ENCODE data around the gene KLF18.
"Not testable (repeated sequence)": the region's sequence is repeated elsewhere in the genome, so short reads cannot be mapped to it uniquely, and the experiment has no call there.

The KLF18 gene

DNA sequence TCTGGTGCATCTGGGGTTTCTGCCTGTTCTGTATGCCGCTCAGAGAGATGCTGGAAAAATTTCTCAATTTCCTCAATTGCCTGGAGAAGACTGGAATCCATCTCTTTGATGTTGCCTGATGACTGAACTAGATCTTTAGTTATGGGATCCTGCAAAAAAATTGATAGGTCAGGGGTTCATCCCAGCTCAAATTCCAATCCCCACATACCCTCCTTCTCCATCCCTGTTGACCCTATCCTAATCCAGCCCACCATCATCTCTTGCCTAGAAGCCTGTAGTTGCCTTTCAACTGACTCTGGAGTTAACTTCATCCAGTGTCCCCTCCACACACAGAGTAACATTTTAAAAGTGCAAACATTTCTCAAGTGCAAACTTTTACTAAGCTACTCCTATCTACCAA, at the start of gene KLF18:
Gene KLF18, minus strand, starts transcription at position 101 of the 400 bp plus-strand sequence. Its CDS starts 0 bp downstream, at position 101.
- DNase-seq, result no peak

GRCh38 chr1:44174630-44175029, 33.2 kb upstream of the KLF18 start:
- no peak for DNase-seq

DNA sequence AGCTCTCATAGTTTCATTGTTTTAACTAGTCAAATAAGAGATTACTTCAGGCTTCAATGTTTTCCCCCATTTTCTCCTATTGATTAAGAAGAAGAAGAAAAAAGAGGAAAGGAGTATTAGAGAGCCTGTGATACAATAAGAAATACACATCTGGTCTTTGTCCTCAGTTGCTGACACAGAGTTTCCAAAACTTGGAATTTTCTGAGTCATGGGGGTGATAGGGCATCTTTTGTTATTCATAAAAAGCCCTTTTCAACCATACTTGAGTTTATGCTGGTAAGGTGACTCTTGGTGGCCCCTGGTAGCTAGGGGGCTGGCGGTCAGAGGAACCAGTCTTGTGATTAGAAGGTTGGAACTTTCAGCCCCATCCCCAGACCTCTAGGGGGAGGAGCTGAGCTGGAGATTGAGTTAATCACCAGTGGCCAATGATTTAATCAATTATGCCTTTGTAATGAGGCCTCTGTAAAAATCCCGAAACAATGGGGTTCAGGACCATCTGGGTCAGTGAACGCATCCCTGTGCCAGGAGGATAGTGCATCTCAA, 28.9 kb upstream of the KLF18 start:
- DNase-seq, result no peak

DNA sequence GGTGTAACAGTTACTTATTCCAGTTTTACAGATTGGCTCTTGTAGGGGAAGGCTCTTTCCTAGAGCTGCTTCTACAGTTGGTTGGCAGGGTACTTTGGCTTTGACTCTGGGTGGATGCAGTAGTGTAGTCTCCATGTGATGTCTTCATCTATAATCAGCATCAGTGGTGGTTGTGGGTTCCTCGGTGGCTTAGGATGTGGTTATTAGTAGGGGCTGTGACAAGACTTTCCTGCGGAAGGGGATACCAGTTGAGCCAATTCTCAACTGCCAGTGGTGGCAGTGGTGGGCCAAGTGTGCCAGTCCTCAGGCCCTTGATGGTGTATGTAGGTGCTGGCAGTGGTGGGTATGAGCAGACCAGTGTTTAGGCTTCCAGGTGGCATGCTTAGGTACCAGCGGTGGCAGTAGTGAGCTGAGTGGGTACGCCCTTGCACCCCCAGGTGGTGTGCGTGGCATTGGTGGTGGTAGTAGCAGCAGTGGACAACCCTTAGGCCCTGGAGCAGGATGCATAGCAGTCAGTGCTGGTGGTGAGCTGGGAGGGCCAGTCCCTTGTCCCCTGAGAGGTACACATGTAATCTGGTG, 27.2 kb upstream of the KLF18 start:
- no peak for DNase-seq

GRCh38 chr1:44161546-44161945, 20.1 kb upstream of the KLF18 start:
- DNase-seq, result no peak

- DNase-seq, result no peak
Observed at GRCh38 chr1:44158871-44159270, 17.4 kb upstream of the KLF18 start.

DNA sequence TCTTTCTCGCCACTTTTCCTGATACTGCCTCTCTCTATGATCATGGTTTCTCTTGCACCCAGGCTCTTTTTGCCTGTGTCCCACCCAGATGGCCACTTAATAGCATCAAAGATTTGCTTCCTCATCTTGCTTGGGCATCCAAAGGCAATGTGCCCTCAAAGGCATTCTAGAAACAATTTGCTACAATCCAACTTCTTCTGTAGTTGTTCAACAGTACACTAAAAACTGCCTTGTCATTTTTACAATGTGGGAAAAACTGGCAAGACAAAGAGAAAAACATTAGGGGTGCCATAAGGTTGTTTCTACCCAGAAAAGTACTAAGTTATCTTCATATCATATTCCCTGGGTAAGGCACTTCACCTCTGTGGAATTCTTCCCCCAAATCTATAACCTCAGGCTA, 16.5 kb upstream of the KLF18 start:
- no peak for DNase-seq

DNA sequence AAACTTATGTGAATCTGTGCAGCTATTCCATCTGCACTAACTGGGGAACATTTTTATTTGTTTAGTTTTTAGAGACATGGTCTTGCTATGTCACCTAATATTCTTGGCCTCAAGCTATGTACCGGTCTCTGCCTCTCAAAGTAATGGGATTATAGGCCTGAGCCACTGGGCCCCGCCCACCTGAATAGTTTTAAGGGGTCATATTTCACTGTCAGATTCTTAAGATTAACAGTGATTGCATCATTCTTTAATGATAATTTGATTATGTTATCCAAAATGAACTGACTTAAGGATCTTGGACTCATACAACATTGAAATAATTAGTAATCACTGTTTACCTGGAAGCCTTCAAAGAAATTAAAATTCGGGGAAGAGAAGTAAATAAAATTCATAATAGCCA, 12.6 kb upstream of the KLF18 start:
- DNase-seq, result no peak

- DNase-seq, result no peak
Observed at GRCh38 chr1:44152692-44153091, 11.3 kb upstream of the KLF18 start.

- no peak for DNase-seq
Observed at GRCh38 chr1:44151808-44152207, 10.4 kb upstream of the KLF18 start.

GRCh38 chr1:44151332-44151731, 9.9 kb upstream of the KLF18 start:
- DNase-seq, result no peak

- DNase-seq, result no peak
Observed at GRCh38 chr1:44147582-44147981, 6.2 kb upstream of the KLF18 start.

GRCh38 chr1:44146536-44147361, 5.3 kb upstream of the KLF18 start:
- DNase-seq, result no peak

- DNase-seq, result no peak
Observed at GRCh38 chr1:44144962-44145756, 3.7 kb upstream of the KLF18 start.

DNA sequence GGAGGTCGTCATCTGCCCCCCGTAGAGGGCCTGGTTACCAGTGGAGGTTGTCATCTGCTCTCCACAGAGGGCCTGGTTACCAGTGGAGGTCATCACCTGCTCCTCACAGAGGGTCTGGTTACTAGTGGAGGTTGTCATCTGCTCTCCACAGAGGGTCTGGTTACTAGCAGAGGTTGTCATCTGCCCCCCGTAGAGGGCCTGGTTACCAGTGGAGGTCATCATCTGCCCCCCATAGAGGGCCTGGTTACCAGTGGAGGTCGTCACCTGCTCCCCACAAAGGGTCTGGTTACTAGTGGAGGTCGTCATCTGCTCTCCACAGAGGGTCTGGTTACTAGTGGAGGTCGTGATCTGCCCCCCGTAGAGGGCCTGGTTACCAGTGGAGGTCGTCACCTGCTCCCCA, 1.9 kb downstream of the KLF18 start:
- not testable (repeated sequence) for DNase-seq

DNA sequence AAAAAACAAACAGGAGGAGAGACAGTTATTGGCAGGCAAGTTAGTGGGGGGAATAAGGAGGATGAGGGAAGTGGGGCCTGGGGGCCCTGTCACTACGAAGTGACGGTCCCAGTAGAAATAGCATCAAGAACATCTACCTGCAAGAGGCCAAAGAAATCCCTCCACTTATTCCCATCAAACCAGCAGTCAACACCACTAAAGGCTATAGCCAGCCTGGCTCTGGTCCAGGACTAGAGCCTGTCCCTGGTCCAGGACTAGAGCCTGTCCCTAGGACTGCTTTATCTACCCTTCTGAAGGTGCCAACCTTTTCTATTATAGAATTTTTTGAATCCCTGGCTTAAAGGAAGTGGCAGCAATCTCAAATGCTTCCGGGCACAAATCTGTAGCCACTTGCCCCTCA, 3.2 kb downstream of the KLF18 start:
- DNase-seq, result no peak

- no peak for DNase-seq
Observed at GRCh38 chr1:44135886-44136285, 5.5 kb downstream of the KLF18 start.

DNA sequence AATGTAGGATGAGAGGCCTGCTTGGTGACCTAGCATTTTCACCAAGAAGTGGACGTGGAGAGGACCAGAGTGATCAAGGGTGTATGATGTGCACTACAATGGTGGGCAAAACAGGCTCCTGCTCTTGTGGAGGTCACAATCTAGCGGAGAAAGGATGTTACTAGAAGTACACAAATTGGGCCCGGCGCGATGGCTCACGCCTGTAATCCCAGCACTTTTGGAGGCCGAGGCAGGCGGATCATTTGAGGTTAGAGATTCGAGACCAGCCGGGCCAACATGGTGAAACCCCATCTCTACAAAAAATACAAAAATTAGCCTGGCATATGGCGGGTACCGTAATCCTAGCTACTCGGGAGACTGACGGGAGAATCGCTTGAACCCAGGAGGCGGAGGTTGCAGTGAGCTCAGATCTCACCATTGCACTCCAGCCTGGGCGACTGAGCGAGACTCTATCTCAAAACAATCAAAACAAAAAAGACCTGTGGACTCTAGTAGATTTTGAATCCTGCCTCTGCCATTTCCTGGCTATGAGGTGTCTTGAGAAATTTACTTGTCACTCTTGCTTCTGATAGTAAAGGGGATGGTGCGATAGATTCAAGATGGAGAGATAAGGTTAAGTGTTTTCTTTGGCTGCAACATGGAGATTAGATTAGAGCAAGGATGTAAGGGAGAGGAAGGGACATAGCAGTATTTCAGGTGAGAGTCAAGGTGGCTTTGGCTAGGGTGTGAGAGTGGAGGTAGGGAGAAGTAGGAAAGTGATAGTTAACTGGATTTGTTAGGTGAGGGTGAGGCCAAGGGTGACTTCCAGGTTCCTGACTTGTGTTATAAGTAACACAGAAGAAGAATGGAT, 7.1 kb downstream of the KLF18 start:
- no peak for DNase-seq

DNA sequence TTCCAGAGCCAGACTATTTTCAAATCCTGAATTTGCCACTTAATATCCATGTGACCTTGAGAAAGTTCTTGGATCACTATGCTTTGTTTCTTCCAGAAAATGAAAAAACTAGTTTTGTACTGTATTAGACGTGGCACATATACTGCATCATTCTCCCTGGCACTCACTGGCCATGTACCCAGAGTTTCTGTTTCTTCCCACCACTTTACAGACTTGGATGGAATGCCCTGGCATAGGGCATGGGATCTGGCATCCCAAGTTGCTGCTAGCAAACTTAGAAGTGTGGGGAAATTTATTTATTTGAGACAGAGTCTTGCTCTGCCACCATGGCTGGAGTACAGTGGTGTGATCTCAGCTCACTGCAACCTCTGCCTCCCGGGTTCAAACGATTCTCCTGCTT, 10.0 kb downstream of the KLF18 start:
- no peak for DNase-seq

GRCh38 chr1:44129616-44130500, 11.6 kb downstream of the KLF18 start:
- DNase-seq, result no peak

DNA sequence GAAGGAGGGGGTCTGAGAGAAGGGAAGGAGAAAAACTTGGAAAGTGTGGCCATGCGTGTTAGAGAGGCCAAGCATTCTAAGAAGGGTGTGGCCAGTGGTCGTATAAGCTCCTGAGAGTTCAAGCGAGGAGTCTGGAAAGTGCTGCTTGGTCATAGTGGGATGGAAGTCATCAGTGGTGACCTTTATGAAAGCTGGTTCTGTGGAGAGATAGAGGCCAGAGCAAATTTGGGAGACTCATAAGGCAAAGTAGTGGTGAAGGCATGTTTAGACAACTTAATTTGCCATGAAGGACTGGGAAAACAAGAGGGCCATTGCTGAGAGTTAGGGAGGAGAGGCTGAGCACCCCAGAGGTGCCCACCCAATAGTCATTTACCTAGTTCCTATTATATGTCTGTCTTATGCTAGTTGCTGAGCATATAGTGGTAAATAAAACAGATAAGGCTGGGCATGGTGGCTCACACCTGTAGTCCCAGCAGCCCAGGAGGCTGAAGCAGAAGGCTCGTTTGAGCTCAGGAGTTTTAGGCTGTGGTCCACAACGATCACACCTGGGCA, 21.0 kb downstream of the KLF18 start:
- no peak for DNase-seq
